ENCODE data around the gene BABAM2. TPM values are rescaled to one million over a fixed set of nuclear protein-coding genes. Genes with fewer than 3 reads are reported as not detected.
"Not testable (repeated sequence)": the region's sequence is repeated elsewhere in the genome, so short reads cannot be mapped to it uniquely, and the experiment has no call there.

The BABAM2 gene
- total RNA-seq, 1 donor from 2014 or later: 29.5 TPM

DNA sequence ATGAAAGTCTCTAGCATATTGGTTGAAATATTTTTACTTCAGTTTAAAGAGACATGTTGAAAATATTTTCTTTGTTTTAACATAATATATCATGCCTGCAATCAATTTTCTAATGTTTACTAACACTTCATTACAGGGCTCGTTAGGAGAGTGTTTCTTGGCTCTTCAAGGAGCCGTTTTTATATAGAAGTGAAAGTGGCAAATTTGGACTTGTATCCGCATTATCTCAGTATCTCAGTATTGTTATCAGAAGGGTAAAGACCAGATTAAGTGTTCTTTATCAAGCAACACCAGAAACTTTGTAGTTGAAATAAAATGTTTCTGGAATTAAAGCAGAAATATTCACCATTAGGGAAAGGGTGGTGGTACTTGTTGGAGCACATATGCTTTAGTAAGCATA is 97.8 kb downstream of the BABAM2 start:
- ATAC-seq: no peak

DNA sequence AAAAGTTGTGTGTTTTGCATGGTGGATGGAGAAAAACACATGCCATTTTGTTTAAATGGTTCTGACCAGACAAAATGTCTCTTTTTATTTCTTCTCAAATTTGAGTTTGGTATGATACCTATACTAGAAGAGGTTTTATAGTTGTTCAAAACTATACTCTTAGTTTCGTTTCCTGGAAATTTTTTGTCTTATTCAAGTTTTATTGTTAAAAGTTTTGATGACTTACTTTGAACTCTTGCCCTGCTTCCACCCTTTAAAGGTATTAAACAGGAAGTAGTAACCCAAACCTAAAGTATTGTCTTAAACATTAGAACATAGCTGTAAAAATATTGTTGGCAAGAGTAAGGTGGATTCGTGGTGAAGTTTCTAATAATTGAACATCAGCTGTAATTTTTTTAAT is 98.2 kb downstream of the BABAM2 start:
- no peak for ATAC-seq

DNA sequence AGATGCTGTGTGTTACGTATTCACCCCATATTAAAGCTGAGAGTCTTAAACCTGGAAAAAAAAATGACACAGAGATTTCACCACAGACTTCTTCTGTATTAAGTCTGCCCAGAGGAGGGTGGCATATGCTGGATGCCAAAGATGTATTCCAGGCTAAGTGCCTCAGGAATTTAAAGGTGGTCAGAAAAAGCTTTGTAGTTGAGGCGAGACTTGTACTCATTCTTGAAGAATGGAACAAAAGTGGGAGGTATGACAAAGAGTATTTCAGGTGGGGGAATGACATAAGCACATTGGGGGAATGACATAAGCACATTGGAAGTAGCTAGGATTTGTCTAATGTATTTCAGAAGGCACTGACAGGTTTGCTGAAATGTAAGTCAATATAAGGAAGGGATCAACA is 98.6 kb downstream of the BABAM2 start:
- no peak for ATAC-seq

DNA sequence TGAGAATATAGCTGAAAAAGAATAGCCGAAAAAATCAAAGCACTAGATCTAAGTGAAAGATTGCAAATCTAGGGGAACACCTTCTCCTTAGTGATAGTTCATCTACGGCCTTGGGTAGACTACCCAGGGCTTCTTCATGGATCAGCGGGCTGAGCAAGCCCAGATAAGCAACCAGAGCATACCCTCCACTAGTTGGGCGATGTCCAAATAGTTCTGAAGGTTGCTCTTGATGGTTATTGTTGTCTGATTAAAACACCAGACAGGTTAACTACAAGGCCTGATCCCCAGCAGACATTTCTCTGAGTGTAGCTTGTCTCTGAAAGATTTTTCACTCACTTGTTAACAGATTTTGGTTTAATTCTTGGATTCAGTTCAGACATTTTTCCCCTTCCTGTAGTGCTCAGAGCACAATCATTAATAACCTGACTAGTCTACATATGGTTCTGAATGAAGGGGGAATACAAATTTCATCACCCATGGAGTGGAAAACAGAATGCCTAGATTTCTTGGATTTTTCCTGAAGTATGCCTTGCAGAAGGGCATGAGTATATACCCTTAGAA is 99.6 kb downstream of the BABAM2 start:
- ATAC-seq: no peak

DNA sequence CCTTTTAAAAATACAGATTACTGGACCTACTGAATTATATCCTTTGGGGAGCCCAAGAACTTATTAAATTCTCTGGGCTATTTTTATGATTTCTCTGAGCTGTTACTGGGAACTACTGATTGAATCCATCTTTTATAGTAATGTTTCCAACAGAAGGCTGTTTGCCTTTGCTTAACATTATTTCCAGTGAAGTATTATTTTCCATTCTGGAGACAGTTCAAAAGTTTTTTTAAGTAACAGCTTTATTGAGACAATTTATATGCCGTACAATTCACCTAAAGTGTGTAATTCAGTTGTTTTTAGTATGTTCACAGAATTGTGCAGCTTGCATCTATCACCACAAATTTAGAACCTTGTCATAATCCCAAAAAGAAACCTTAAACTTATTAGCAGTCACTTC is 100.6 kb downstream of the BABAM2 start:
- ATAC-seq: no peak

DNA sequence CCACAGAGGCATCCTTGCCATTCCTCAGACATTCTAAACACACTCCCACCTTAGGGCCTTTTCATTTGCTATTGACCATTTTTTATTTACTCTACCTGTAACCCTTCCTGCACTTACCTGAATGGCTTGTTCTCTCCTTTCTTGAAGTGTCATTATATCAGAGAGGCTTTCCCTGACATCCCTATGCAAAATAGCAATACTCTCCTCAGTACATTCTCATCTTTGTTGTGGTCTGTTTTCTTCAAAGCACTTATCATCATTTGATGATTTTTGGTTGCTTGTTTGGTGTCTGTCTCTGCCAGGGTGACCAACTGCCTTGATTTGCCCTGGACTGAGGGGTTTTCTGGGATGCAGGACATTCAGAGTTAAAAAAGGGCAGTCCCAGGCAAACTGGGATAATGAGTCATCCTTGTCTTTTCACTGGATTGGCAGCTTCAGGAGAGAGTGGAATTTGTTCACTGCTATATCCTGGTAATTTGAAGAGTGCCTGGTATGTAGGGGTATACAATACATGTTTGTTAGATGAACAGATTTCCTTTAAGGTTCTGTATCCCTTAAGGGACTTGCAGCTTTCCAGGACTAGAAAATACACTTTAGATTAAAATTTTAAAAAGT is 102.4 kb downstream of the BABAM2 start:
- no peak for ATAC-seq

DNA sequence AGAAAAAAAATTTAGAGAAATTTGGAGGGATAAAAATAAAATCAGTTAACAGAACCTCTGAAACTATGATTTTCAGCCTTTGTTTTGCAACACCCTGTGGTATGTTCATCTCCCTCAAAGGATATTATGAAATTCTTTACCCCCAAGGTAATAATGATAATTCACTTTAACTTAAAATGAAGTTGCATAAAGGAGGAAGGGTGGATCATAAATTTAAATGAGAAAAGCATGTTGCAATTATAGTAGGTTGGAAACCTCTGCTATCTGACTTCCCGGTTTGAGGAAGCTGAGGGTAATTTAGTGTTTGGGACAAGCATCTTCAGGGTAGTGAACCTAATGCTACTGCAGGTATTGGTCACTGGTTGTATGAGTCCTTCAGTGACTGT is 102.9 kb downstream of the BABAM2 start:
- ATAC-seq: no peak

DNA sequence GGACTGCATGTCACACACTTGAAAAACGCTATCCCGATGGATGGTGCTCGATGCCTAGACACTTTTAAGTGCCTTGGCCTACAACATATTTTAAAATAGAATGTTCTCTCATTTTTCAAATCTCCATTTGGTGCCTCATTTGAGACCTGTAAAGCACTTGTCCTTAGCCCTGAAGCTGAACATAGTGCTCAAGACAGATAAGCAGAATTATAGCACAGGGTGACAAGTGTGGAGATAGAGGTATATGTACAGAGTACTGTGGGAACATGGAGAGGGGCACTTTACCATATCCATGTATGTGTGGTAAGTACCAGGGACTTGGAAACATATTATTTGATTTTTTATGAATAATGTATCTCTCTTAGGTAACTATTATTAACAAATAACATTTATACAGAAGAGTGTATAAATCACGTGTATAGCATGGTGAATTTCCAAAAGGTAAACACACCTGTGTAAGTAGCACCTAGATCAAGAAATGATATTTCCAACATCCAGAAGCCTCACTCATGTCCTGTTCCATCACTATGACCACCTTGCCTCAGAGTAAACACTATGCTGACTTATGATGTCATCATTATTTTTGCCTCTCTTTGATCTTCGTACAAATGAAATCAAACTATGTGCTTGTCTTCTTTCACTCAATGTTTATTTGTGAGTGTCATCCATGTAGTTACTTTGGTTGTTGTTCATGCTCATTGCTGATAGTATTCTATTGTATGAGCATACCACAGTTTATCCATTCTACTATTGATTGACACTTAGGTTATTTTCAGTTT is 103.6 kb downstream of the BABAM2 start:
- ATAC-seq: no peak

DNA sequence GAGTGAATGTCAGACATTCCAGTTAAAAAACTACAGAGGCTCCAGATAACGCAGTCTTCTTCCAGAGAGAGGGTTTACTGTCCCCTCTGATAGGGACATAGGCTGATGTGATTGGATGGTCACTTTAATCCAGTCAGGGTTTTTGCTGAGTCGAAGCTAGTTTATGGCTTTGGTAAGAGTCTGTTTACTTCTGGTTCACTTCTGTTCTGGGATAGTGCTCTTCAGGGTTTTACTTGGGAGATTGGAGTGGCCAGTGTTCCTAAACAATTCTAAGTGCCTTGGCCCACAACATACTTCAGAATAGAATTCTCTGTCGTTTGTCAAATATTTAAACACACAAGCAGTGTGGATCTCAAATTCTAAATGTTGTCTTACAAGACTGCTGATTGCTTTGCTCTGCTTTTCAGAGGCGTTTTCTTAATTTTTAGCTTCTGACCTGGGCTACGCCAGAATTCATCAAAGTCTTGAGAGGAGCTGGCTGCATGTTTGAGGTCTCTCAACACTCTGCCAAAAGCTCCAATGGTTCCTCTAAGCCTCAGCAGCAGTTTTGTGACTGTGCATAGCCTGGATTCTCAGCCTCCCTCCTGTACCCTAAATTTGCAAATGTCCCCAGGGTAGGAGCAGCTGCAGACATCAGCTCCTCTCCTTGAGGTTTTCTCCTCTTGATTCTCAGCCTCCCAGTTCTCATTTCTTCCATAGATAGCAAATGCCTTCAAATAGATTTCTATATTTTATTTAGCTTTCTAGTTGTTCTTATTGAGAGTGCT is 105.8 kb downstream of the BABAM2 start:
- ATAC-seq: no peak

DNA sequence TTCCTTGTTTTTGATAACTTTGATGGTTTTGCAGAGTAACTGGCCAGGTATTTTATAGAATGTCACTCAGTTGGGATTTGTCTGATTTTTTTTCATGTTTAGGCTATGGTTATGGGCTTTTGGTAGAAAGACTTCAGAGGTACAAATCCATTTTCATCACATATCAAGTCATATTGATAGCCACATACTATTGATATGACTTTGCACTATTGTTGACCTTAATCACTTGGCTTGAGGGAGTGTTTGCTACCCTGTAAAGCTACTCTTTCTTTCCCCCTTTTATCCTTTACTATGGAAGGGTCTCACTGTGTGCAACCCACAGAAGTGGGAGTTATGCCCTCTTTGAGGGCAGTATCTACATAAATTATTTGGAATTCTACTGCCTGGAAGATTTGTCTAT is 109.8 kb downstream of the BABAM2 start:
- ATAC-seq: no peak

DNA sequence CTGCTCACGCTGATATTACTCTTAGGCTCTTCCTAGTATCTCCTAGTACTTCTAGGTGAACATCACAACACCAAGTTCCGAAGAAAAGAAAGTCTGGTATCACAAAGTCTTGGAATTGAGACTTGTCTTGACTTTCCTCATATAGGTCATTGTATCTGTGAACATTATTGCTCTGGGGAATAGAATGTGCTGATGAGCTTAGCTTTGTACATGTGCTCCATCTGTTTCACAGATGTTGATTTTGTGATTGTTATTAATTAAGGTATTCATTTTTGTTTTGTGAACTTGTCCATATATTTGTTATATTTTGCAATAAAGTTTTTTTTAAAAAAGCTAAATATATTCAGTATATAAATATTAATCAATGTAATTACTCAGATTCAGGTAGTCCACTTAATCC is 111.7 kb downstream of the BABAM2 start:
- no peak for ATAC-seq

DNA sequence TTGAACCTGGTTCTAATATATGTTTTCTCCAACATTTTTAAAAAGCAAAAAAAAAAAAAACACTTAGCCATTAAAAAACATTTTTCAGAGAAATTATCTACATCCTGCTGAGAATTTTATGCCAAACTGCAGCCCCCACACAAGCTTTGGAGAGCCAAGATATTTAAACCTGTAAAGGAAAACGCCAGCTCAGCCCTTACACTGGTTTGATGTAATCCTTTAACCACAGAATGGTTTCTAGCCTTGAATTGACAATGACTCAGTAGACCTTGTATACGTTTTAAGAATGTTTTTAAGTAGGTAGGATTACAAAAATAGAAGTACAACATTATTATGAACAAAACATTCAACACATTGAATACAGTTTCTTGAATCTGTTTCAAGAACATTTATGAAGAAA is 113.6 kb downstream of the BABAM2 start:
- no peak for ATAC-seq

DNA sequence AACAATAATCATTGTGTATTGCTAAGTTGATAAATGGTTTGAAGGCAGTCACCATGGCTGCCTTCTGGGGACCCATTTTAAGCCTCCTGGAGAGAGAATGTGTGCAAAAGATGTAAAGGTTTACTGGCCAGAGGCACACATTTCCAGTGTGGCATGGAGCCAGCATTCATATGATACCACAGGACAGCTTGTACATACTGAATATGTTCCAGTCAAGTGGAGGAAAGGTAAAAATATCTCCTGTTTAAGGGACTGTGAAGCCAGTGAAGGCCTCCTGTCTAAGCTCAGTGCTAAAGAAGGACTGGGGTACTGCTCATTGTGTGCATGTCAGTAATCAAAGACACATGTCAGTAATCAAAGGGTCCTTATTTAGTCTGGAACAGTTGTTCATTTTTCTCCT is 119.2 kb downstream of the BABAM2 start:
- no peak for ATAC-seq

DNA sequence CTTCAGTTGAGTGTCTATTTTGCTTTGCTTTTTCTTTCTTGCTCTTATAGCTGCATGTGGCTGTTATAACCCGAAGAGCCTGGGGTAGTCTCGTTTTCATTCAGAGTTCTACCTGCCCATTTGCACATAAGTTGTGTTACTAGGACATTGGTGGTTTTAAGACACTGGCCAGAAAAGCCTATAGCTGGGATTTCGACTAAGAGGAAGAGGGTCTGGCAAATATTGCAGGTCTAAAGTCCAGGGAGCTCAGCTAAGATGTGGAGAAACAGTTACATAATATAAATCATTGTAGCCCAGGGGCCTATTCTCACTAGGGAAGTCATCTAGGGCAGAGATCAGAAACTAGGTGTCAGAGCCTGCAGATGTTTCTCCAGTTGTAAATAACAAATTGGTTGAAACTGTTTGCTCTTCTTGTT is 120.8 kb downstream of the BABAM2 start:
- ATAC-seq: no peak

DNA sequence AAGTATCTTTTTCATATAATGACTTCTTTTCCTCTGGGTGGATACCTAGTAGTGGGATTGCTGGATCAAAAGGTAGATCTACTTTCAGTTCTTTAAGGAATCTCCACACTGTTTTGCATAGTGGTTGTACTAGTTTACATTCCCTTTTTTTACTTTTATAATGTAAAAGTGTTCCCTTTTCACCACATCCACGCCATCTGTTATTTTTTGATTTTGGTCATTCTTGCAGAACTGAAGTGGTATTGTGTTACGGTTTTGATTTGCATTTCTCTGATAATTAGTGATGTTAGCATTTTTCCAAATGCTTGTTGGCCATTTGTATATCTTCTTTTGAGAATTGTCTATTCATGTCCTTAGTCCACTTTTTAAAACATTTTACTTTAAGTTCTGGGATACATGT is 127.9 kb downstream of the BABAM2 start:
- ATAC-seq: not testable (repeated sequence)

DNA sequence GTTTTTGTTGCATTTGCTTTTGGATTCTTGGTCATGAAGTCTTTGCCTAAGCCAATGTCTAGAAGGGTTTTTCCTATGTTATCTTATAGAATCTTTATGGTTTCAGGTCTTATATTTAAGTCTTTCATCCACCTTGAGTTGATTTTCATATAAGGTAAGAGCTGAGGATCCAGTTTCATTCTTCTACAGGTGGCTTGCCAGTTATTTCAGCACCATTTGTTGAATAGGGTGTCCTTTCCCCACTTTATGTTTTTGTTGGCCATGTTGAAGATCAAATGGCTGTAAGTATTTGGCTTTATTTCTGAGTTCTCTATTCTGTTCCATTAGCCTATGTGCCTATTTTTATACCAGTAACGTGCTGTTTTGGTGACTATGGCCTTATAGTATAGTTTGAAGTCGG is 129.0 kb downstream of the BABAM2 start:
- ATAC-seq: not testable (repeated sequence)

DNA sequence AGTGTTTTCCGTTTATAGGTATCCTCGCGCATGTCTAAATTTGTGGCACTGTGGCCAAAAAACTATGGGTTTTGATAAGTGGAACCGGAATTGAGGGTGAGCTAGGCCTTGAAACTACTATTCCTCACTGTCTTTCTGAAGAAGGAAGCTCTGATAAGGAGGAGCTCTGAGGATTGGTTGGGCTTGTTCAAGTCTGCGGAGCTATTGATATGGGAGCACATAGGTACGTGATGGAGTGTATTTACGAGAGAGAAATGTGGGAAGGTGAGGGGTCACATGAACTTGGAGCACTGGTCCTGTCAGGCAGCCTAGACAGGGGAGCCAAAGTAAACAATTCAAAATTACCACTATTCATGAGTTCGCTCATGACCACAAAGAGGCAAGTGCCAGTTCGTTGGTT is 131.4 kb downstream of the BABAM2 start:
- no peak for ATAC-seq

DNA sequence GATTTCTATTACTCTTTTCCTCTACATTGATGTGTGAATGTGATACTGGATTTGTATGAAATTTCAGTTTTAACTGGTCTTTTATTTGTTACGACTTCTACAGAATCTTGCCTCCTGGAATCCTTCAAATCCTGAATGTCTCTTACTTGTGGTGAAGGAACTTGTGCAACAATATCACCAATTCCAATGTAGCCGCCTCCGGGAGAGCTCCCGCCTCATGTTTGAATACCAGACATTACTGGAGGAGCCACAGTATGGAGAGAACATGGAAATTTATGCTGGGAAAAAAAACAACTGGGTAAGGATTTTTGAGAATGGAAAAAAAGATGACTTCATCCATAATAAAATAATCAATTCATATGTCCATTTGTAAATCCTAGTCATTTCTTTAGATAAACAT is 134.6 kb downstream of the BABAM2 start:
- no peak for ATAC-seq

DNA sequence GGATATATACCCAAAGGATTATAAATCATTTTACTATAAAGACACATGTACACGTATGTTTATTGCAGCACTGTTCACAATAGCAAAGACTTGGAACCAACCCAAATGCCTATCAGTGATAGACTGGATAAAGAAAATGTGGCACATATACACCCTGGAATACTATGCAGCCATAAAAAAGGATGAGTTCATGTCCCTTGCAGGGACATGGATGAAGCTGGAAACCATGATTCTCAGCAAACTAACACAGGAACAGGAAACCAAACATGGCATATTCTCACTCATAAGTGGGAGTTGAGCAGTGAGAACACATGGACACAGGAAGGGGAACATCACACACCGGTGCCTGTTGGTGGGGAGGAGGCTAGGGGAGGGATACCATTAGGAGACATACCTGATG is 135.7 kb downstream of the BABAM2 start:
- ATAC-seq: not testable (repeated sequence)

DNA sequence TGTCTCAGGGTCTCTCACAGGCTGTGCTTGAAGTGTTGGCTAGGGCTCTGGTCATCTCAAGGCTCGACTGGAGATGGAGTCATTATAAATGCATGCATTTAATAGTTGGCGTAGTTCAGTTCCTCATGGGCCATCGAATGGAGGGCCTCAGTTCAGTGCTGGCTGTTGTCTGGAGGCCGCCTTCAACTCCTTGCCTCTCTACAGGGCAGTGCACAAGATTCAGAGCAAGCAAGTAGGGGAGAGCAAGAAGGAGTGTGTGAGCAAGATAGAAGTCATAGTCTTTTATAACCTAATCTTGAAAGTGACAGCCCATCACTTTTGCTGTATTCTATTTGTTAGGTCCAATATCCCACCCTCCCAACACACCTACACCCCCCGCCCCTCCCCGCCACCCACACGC is 137.5 kb downstream of the BABAM2 start:
- no peak for ATAC-seq

DNA sequence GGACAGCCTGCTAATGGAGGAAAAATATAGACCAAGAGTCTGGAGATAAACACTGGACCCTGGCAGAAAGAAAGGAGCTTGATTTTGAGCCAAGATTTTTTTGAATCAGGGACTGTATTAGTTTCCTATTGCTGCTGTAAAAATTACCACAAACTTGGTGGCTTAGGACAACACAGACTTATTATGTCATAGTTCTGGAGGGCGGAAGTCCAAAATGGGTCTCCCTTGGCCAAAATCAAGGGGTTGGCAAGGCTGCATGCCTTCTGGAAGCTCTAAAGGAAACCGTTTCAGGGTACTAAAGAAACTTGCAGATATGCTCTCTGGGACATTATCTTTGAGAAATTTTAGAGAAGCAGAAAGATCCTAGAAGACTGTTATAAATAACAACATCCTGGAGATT is 140.1 kb downstream of the BABAM2 start:
- no peak for ATAC-seq

DNA sequence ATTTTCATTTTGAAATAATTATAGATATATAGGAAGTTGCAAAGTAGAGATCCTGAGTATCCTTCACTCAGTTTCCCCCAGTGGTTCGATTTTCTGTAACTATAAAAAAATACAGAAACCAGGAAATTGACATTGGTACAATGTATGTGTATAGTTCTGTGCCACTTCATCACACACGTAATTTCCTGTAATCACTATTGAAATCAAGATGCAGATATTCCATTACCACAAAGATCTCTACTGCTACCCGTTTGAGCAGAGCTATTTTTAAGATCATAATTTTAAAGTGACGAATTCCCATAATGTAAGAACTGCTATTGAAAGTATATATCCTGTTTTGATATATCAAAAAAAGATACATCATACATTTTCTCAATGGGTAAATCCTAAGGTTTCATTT is 142.3 kb downstream of the BABAM2 start:
- ATAC-seq: no peak

DNA sequence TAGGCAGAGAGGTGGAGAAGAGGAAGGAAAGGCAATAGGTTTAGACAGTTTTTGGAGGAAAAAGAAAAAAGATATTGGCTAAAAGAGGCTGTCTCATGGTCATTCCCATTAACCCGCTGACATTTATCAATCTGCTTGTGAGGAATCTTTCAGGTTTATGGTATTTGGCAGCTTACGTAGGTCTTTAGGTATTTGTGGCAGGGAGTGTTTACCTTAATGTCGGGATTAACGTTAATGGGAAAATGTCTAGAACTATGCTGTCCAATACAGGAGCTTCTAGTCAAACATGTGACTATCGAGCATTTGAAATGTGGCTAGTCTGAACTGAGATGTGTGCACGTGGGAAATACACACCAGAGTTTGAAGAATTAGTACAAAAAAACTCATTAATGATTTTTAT is 144.2 kb downstream of the BABAM2 start:
- no peak for ATAC-seq

Measured in esophagus mucosa (tissue), 1 donor.